ENCODE data around the gene CDC7. TPM values are rescaled to one million over a fixed set of nuclear protein-coding genes. Genes with fewer than 3 reads are reported as not detected.

CDC7 gene
- total RNA-seq (2021), result 41.3 to 49.9 TPM (median 46.9 TPM) in 3 replicates
- percentile 95 among the genes with signal in this experiment for Bru-seq, nascent RNA
- long read RNA-seq, experiment 1, transcript CDC7-201 (12 exons, 3,173 nt), result major isoform, 219 of 382 reads
- long read RNA-seq, experiment 1, transcript CDC7-203 (12 exons, 3,313 nt), result minor isoform, 9 of 382 reads
- long read RNA-seq, experiment 1, partial matches to known transcripts, result 33 of 382 reads
- long read RNA-seq, experiment 1, other reads (novel, unspliced or antisense), result 121 of 382 reads
- long read RNA-seq, experiment 2, transcript CDC7-201 (12 exons, 3,173 nt), result major isoform, 21 of 70 reads
- long read RNA-seq, experiment 2, partial matches to known transcripts, result 24 of 70 reads
- long read RNA-seq, experiment 2, other reads (novel, unspliced or antisense), result 23 of 70 reads
- long read RNA-seq, experiment 3, transcript CDC7-201 (12 exons, 3,173 nt), result major isoform, 31 of 58 reads
- long read RNA-seq, experiment 3, partial matches to known transcripts, result 6 of 58 reads
- long read RNA-seq, experiment 3, other reads (novel, unspliced or antisense), result 20 of 58 reads

- ATAC-seq (peak; percentile 77), DNase-seq (ENCODE audit: low spot score) (peak; percentile 92)
- H3K27ac Mint-ChIP-seq, result no peak within 1 kb of the TSS; the same call in 1 of the 2 replicates
- ChIA-PET CTCF (interaction anchor here (1.2 to 2.0 kb wide), 7 partner anchors 12 to 385 kb away, joined by 3 to 10 read pairs (median 4); partner anchors contain the start of genes HFM1 and TGFBR3), POLR2A (interaction anchor here (0.6 to 3.3 kb wide), 2 partner anchors 96 to 690 kb away, joined by 3 to 18 read pairs; partner anchors contain the start of gene HFM1)
- no peaks in the 10 kb centered on the region for H3K9me3 Mint-ChIP-seq
- peaks cover 30% of the 10 kb centered on the region for H3K4me1 Mint-ChIP-seq
- H3K36me3 Mint-ChIP-seq, result peaks cover 6% of the 10 kb centered on the region; the same call in 1 of the 2 replicates
- H3K4me3 Mint-ChIP-seq, result no peak within 1 kb of the TSS
- H3K27me3 Mint-ChIP-seq (ENCODE audit: low read depth), result no peaks in the 10 kb centered on the region
- TF ChIP-seq MAX (CRISPR knock-in tag; IDR thresholded peaks at IDR 0.05) (peak; percentile 92), ETV6 (CRISPR knock-in tag; IDR thresholded peaks at IDR 0.05) (peak; percentile 12; the same call in 1 of the 2 replicates), USF1 (CRISPR knock-in tag; IDR thresholded peaks at IDR 0.05) (peak; percentile 52), PRDM15 (CRISPR knock-in tag; IDR thresholded peaks at IDR 0.05) (0 out of 2 replicates have a peak, but pooled peaks have one; percentile 7), GTF2I (CRISPR knock-in tag; conservative IDR thresholded peaks at IDR 0.05) (no peak), E2F4 (CRISPR knock-in tag; IDR thresholded peaks at IDR 0.05; ENCODE audit: borderline replicate concordance, low read depth) (peak; percentile 96), NFE2L1 (CRISPR knock-in tag; IDR thresholded peaks at IDR 0.05) (peak; percentile 90; the same call in 1 of the 2 replicates), SP1 (CRISPR knock-in tag; conservative IDR thresholded peaks at IDR 0.05) (peak; percentile 24; the same call in 1 of the 2 replicates), AFF4 (CRISPR knock-in tag; IDR thresholded peaks at IDR 0.05; ENCODE audit: borderline replicate concordance) (peak; percentile 19; the same call in 1 of the 2 replicates), E2F5 (CRISPR knock-in tag; IDR thresholded peaks at IDR 0.05) (peak; percentile 98), TEAD4 (CRISPR knock-in tag; IDR thresholded peaks at IDR 0.05) (peak; percentile 28; the same call in 1 of the 2 replicates), ZNF219 (CRISPR knock-in tag; IDR thresholded peaks at IDR 0.05; ENCODE audit: borderline replicate concordance) (peak; percentile 27; the same call in 1 of the 2 replicates), HMGXB4 (CRISPR knock-in tag; IDR thresholded peaks at IDR 0.05) (peak; percentile 41), ZNF263 (CRISPR knock-in tag; IDR thresholded peaks at IDR 0.05; ENCODE audit: low read depth) (no peak), TEAD1 (CRISPR knock-in tag; IDR thresholded peaks at IDR 0.05) (peak; percentile 66), ERG (CRISPR knock-in tag; IDR thresholded peaks at IDR 0.05) (no peak), ATF1 (CRISPR knock-in tag; IDR thresholded peaks at IDR 0.05) (no peak; the same call in none of the 2 replicates), ZNF423 (CRISPR knock-in tag; IDR thresholded peaks at IDR 0.05) (peak; percentile 91)
Measured at GRCh38 chr1:91500756-91501522, at the start of gene CDC7. Gene CDC7 (plus strand): TSS chr1:91500851. CDS start chr1:91501717, 866 bp downstream.

All from WTC11 (cell line).